Caco-2 (cell line): ENCODE measurements around the gene CDKN2D. TPM values are rescaled to one million over a fixed set of nuclear protein-coding genes. Genes with fewer than 3 reads are reported as not detected.

Experiments
- BruUV-seq: library from RNA; stranded (reverse); fragments of 400-500 nt; replicated peaks from 2 replicates; lab custom pipeline; 2021; lab: Mats Ljungman, UMichigan
- CTCF ChIA-PET: fragments of 300-600 bp; sonication (Branson Sonifier 250); formaldehyde crosslinking; loops from one replicate; lab custom pipeline; 2022; ENCODE audit warnings: antibody characterized with exemption; lab: Charles Lee
- POLR2A ChIA-PET: fragments of 300-600 bp; sonication (Branson Sonifier 250); formaldehyde crosslinking; loops from one replicate; lab custom pipeline; 2022; ENCODE audit warnings: antibody characterized with exemption; lab: Charles Lee
- DNase-seq, 2 experiments: peaks; one replicate each; pipeline versions ENCODE4 v3.0.0 to v3.0.0-alpha.2; 2020 to 2022
- H3K27me3 ChIP-seq: replicated peaks from 2 replicates; pipeline ENCODE4 v1.6.0; 2011; ENCODE audit warnings: low read length; ENCODE audit not compliant: control insufficient read depth, insufficient read depth
- H3K36me3 ChIP-seq: 2 replicates; pipeline ENCODE4 v1.5.1; 2011; ENCODE audit warnings: low read length; ENCODE audit not compliant: control insufficient read depth, insufficient read depth
- H3K4me1 ChIP-seq: fragments of 250-450 bp; sonication (Bioruptor Pico); 2 replicates; pipeline ENCODE4 v1.5.1; 2020; ENCODE audit warnings: mild to moderate bottlenecking
- H3K4me3 ChIP-seq: 2 replicates; pipeline ENCODE4 v1.5.1; 2011; ENCODE audit warnings: low read depth, mild to moderate bottlenecking, control low read depth, low read length
- H3K9me3 ChIP-seq: fragments of 250-450 bp; sonication (Bioruptor Pico); 2 replicates; pipeline ENCODE4 v1.5.1; 2020; ENCODE audit warnings: mild to moderate bottlenecking, moderate library complexity
- H3K27ac Mint-ChIP-seq: one replicate; pipeline ENCODE4 v1.8.0; 2022; ENCODE audit warnings: mixed read lengths; ENCODE audit not compliant: unreplicated experiment
- H3K27me3 Mint-ChIP-seq: one replicate; pipeline ENCODE4 v1.8.0; 2022; ENCODE audit warnings: mixed read lengths; ENCODE audit not compliant: insufficient read depth, unreplicated experiment
- H3K36me3 Mint-ChIP-seq: one replicate; pipeline ENCODE4 v1.8.0; 2022; ENCODE audit warnings: mild to moderate bottlenecking, mixed read lengths; ENCODE audit not compliant: insufficient read depth, unreplicated experiment
- H3K4me1 Mint-ChIP-seq: one replicate; pipeline ENCODE4 v1.8.0; 2022; ENCODE audit warnings: low read depth, mixed read lengths; ENCODE audit not compliant: unreplicated experiment
- H3K4me3 Mint-ChIP-seq: one replicate; pipeline ENCODE4 v1.8.0; 2022; ENCODE audit warnings: mild to moderate bottlenecking, moderate library complexity, mixed read lengths; ENCODE audit not compliant: unreplicated experiment
- H3K9me3 Mint-ChIP-seq: one replicate; pipeline ENCODE4 v1.8.0; 2022; ENCODE audit warnings: mixed read lengths; ENCODE audit not compliant: unreplicated experiment
- intact Hi-C: fragments of 100-400 bp; cut with micrococcal nuclease; formaldehyde crosslinking; loops from one replicate; pipeline ENCODE4 v1.10.0; 2022; ENCODE audit not compliant: unreplicated experiment
- total RNA-seq: library from RNA; stranded (reverse); gene quantifications from 2 replicates; pipeline ENCODE4 v1.2.3, GENCODE V29; 2022
- TF ChIP-seq, protein P1 (sequence below), 2 experiments: fragments of 200-600 bp in 1 of 2; IDR thresholded peaks; 1 replicate in 1 of 2; 2 replicates in 1 of 2; pipeline versions ENCODE4 v1.5.1 to v1.8.0; 2011 to 2022; ENCODE audit warnings: antibody characterized with exemption in 1 of 2, control low read depth in 1 of 2, inconsistent platforms in 1 of 2, low read depth in 1 of 2, low read length in 1 of 2, mild to moderate bottlenecking in 1 of 2, moderate library complexity in 1 of 2; ENCODE audit not compliant: insufficient read depth in 1 of 2, severe bottlenecking in 1 of 2, unreplicated experiment in 1 of 2

The CDKN2D gene
- total RNA-seq, 1 experiment from 2014 or later: 5.0 TPM

GRCh38 chr19:10550336-10550735 lies 18.4 kb downstream of the CDKN2D start:
- H3K36me3 ChIP-seq: peaks cover 2% of the 10 kb centered on the region
- H3K4me3 Mint-ChIP-seq: no peak overlapping the region
- H3K4me1 ChIP-seq: no peaks in the 10 kb centered on the region
- no peak for DNase-seq
- no peaks in the 10 kb centered on the region for H3K27me3 ChIP-seq
- no peaks in the 10 kb centered on the region for H3K4me1 Mint-ChIP-seq
- H3K9me3 ChIP-seq: no peaks in the 10 kb centered on the region
- peaks cover 76% of the 10 kb centered on the region for H3K36me3 Mint-ChIP-seq
- H3K27ac Mint-ChIP-seq: no peak overlapping the region
- TF ChIP-seq, protein P1, sequence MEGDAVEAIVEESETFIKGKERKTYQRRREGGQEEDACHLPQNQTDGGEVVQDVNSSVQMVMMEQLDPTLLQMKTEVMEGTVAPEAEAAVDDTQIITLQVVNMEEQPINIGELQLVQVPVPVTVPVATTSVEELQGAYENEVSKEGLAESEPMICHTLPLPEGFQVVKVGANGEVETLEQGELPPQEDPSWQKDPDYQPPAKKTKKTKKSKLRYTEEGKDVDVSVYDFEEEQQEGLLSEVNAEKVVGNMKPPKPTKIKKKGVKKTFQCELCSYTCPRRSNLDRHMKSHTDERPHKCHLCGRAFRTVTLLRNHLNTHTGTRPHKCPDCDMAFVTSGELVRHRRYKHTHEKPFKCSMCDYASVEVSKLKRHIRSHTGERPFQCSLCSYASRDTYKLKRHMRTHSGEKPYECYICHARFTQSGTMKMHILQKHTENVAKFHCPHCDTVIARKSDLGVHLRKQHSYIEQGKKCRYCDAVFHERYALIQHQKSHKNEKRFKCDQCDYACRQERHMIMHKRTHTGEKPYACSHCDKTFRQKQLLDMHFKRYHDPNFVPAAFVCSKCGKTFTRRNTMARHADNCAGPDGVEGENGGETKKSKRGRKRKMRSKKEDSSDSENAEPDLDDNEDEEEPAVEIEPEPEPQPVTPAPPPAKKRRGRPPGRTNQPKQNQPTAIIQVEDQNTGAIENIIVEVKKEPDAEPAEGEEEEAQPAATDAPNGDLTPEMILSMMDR (IDR thresholded peaks at IDR 0.05; ENCODE audit: insufficient read depth in 1 of 2, low read depth in 1 of 2, low read length in 1 of 2, severe bottlenecking in 1 of 2, unreplicated experiment in 1 of 2): no peak
- ChIA-PET CTCF (no interaction called here), POLR2A (no interaction called here)
- no TSS peak for BruUV-seq
- intact Hi-C loops: no loop called here
- H3K27me3 Mint-ChIP-seq: no peaks in the 10 kb centered on the region
- no peak overlapping the region for H3K4me3 ChIP-seq
- H3K9me3 Mint-ChIP-seq: no peaks in the 10 kb centered on the region

DNA sequence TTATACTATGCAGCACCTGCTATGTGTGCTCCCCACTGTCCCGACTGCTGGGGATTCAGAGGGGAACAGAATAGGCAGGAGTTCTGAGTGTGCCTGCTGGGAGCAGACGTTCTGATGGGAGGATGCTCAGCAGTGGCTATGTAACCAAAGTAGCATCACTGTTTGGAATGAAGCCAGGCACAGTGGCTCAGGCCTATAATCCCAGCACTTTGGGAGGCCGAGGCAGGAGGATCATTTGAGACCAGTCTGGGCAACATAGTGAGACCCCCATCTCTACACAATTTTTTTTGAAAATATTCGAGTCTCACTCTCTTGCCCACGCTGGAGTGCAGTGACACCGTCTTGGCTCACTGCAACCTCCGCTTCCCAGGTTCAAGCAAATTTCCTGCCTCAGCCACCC lies 19.0 kb downstream of the CDKN2D start:
- Histone ChIP-seq H3K4me3 (no peak overlapping the region), H3K27me3 (no peaks in the 10 kb centered on the region), H3K9me3 (no peaks in the 10 kb centered on the region), H3K36me3 (peaks cover 2% of the 10 kb centered on the region), H3K4me1 (0 out of 2 replicates have a peak, but pooled peaks cover 2% of the 10 kb centered on the region)
- TF ChIP-seq, protein P1 (IDR thresholded peaks at IDR 0.05; ENCODE audit: insufficient read depth in 1 of 2, low read depth in 1 of 2, low read length in 1 of 2, severe bottlenecking in 1 of 2, unreplicated experiment in 1 of 2): no peak
- Mint-ChIP-seq H3K27me3 (no peaks in the 10 kb centered on the region), H3K27ac (no peak overlapping the region), H3K4me1 (no peaks in the 10 kb centered on the region), H3K4me3 (no peak overlapping the region), H3K9me3 (no peaks in the 10 kb centered on the region), H3K36me3 (peaks cover 72% of the 10 kb centered on the region)
- intact Hi-C loops: no loop called here
- DNase-seq: no peak
- ChIA-PET CTCF (no interaction called here), POLR2A (no interaction called here)
- BruUV-seq: no TSS peak

DNA sequence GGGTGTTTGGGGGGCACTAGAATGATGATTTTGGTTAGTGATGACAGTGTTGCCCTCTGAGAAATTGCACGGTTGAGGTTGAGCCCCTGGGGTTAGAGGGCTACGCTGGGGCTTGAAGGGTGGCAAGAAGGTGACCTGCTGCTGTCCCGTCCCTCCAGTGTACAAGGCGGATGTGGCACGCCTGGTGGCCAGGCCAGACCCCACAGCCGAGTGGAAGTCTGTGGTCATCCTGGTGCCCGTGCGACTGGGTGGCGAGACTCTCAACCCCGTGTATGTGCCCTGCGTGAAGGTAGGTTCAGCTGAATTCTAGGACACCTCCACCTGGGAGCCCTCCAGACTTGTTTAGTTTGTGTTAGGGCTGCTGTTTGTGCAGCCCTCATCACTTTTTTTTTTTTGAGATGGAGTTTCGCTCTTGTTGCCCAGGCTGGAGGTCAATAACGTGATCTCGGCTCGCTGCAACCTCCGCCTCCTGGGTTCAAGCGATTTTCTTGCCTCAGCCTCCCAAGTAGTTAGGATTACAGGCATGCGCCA lies 20.0 kb downstream of the CDKN2D start:
- no peaks in the 10 kb centered on the region for H3K9me3 Mint-ChIP-seq
- H3K4me1 Mint-ChIP-seq: no peaks in the 10 kb centered on the region
- H3K4me3 Mint-ChIP-seq: no peak overlapping the region
- no peak for DNase-seq
- no peaks in the 10 kb centered on the region for H3K9me3 ChIP-seq
- no peaks in the 10 kb centered on the region for H3K27me3 ChIP-seq
- peaks cover 2% of the 10 kb centered on the region for H3K36me3 ChIP-seq
- H3K4me3 ChIP-seq: no peak overlapping the region
- intact Hi-C loops: no loop called here
- TF ChIP-seq, protein P1 (IDR thresholded peaks at IDR 0.05; ENCODE audit: insufficient read depth in 1 of 2, low read depth in 1 of 2, low read length in 1 of 2, severe bottlenecking in 1 of 2, unreplicated experiment in 1 of 2): no peak
- CTCF ChIA-PET: no interaction called here
- no TSS peak for BruUV-seq
- H3K27me3 Mint-ChIP-seq: no peaks in the 10 kb centered on the region
- H3K27ac Mint-ChIP-seq: no peak overlapping the region
- 0 out of 2 replicates have a peak, but pooled peaks cover 3% of the 10 kb centered on the region for H3K4me1 ChIP-seq
- POLR2A ChIA-PET: no interaction called here
- H3K36me3 Mint-ChIP-seq: peaks cover 62% of the 10 kb centered on the region
